Liver (tissue), 9 donors: ENCODE results near the gene GTF2IRD1. TPM values are rescaled to one million over a fixed set of nuclear protein-coding genes. Genes with fewer than 3 reads are reported as not detected.

Experiments used
- DNase-seq: peaks from one replicate; pipeline ENCODE4 v3.0.0-alpha.2; 2017; ENCODE audit warnings: low spot score
- H3K27ac ChIP-seq, 2 donors: one replicate each; pipeline ENCODE4 v1.7.0; 2013; ENCODE audit warnings: inconsistent platforms in 2 of 2, low read length in 2 of 2, control low read depth in 1 of 2, low read depth in 1 of 2, mild to moderate bottlenecking in 1 of 2
- H3K27me3 ChIP-seq, 4 donors: one replicate each; pipeline versions ENCODE4 v1.6.1 to v1.7.0; 2013; ENCODE audit warnings: low read length in 3 of 4, inconsistent platforms in 1 of 4, mild to moderate bottlenecking in 1 of 4, moderate library complexity in 1 of 4; ENCODE audit not compliant: control insufficient read depth in 4 of 4, insufficient read depth in 4 of 4
- H3K36me3 ChIP-seq, 4 donors: one replicate each; pipeline versions ENCODE4 v1.6.1 to v1.7.0; 2013; ENCODE audit warnings: low read length in 3 of 4, mild to moderate bottlenecking in 3 of 4, low read depth in 1 of 4, moderate library complexity in 1 of 4; ENCODE audit not compliant: control insufficient read depth in 4 of 4, insufficient read depth in 3 of 4
- H3K4me1 ChIP-seq, 4 donors: one replicate each; pipeline versions ENCODE4 v1.6.1 to v1.7.0; 2013; ENCODE audit warnings: low read length in 3 of 4, mild to moderate bottlenecking in 3 of 4, moderate library complexity in 1 of 4; ENCODE audit not compliant: control insufficient read depth in 4 of 4, insufficient read depth in 4 of 4
- H3K4me3 ChIP-seq, 3 donors: one replicate each; pipeline versions ENCODE4 v1.6.1 to v1.7.0; 2013; ENCODE audit warnings: low read length in 3 of 3, control low read depth in 1 of 3, low read depth in 1 of 3, mild to moderate bottlenecking in 1 of 3
- H3K9ac ChIP-seq, 2 donors: one replicate each; pipeline ENCODE4 v1.7.0; 2013; ENCODE audit warnings: low read length in 2 of 2, mild to moderate bottlenecking in 2 of 2, moderate library complexity in 2 of 2, control low read depth in 1 of 2, low read depth in 1 of 2
- H3K9me3 ChIP-seq, 4 donors: one replicate each; pipeline versions ENCODE4 v1.6.1 to v1.7.0; 2013; ENCODE audit warnings: low read length in 3 of 4; ENCODE audit not compliant: control insufficient read depth in 4 of 4
- CTCF ChIP-seq: fragments of 150-350 bp; IDR thresholded peaks from 2 replicates; pipeline ENCODE4 v1.5.1; 2017; ENCODE audit warnings: improper control_type of control experiment, low read depth, low read length; ENCODE audit not compliant: missing input control
- EGR1 ChIP-seq, 2 donors: IDR thresholded peaks; 2 replicates each; pipeline ENCODE4 v1.6.1; 2016 to 2018; ENCODE audit warnings: antibody characterized with exemption in 2 of 2, low read depth in 2 of 2
- GABPA ChIP-seq, 2 donors: IDR thresholded peaks in 1 of 2; conservative IDR thresholded peaks in 1 of 2; 2 replicates each; pipeline ENCODE4 v1.6.1; 2016; ENCODE audit warnings: antibody characterized with exemption in 2 of 2, mild to moderate bottlenecking in 1 of 2, moderate library complexity in 1 of 2
- JUND ChIP-seq, 2 donors: IDR thresholded peaks; 2 replicates each; pipeline ENCODE4 v1.6.1; 2016; ENCODE audit warnings: antibody characterized with exemption in 2 of 2
- RAD21 ChIP-seq, 2 donors: IDR thresholded peaks; 2 replicates each; pipeline ENCODE4 v1.6.1; 2016; ENCODE audit warnings: antibody characterized with exemption in 2 of 2, mild to moderate bottlenecking in 2 of 2
- RXRA ChIP-seq, 2 donors: IDR thresholded peaks; 2 replicates each; pipeline ENCODE4 v1.6.1; 2017 to 2018; ENCODE audit warnings: antibody characterized with exemption in 2 of 2, mild to moderate bottlenecking in 1 of 2
- YY1 ChIP-seq: IDR thresholded peaks from 2 replicates; pipeline ENCODE4 v1.6.1; 2016; ENCODE audit warnings: antibody characterized with exemption, mild to moderate bottlenecking
- ZBTB33 ChIP-seq: IDR thresholded peaks from 2 replicates; pipeline ENCODE4 v1.6.1; 2016; ENCODE audit warnings: antibody characterized with exemption
- WGBS: extraction: QIAGEN DNeasy Blood & Tissue Kit; methylation state at CpG from one replicate; pipeline ENCODE4 v1.1.7; 2013; 5-methylcytosine and 5-hydroxymethylcytosine counted together
- polyA plus RNA-seq, 2 donors: library from polyadenylated mRNA; stranded (reverse) in 1 of 2; unstranded in 1 of 2; fragments of 200-250 nt in 1 of 2; fragments of >200 nt in 1 of 2; fragmentation: Nextera tagmentation in 1 of 2; extraction: Ambion mirVana in 1 of 2; gene quantifications; one replicate each; pipeline versions ENCODE4 v1.2.1 to v1.2.3, GENCODE V29; 2013 to 2015
- total RNA-seq, 2 donors: library from RNA; depleted of rRNA; stranded (reverse); fragments of >200 nt; gene quantifications; one replicate each; pipeline ENCODE4 v1.2.3, GENCODE V29; 2014
- TF ChIP-seq, protein P1 (sequence below): IDR thresholded peaks from 2 replicates; pipeline ENCODE4 v1.6.1; 2016; ENCODE audit warnings: antibody characterized with exemption
- donor health status: healthy.
- donor health status: healthy.
- donor health status: healthy.
- donor health status: healthy.
- donor health status: healthy.

GTF2IRD1 gene
- total and polyA plus RNA-seq, 4 donors = 2.0 to 7.4 (median 3.3) TPM

- no peak for TF ChIP-seq RAD21 (IDR thresholded peaks at IDR 0.05)
- no peak for TF ChIP-seq JUND (IDR thresholded peaks at IDR 0.05)
- TF ChIP-seq GABPA (IDR thresholded peaks at IDR 0.05 in 1 of 2, conservative IDR thresholded peaks at IDR 0.05 in 1 of 2) = no peak
- no peak for TF ChIP-seq EGR1 (IDR thresholded peaks at IDR 0.05; ENCODE audit: low read depth in 2 of 2)
- TF ChIP-seq RXRA (IDR thresholded peaks at IDR 0.05) = no peak
- TF ChIP-seq YY1 = no peak
- TF ChIP-seq CTCF = no peak
- no peak for DNase-seq
- Histone ChIP-seq H3K4me1 (peaks cover 4 to 20% (median 13%) of the 10 kb centered on the region in 4 donors), H3K9me3 (no peaks in the 10 kb centered on the region), H3K4me3 (no peak overlapping the region), H3K27ac (no peak overlapping the region), H3K36me3 (no peaks in the 10 kb centered on the region), H3K9ac (no peak overlapping the region), H3K27me3 (no peaks in the 10 kb centered on the region)
- 96% methylated on average over 8 of the region's 8 CpGs for WGBS
Measured at GRCh38 chr7:74583630-74584029, 129.9 kb downstream of the GTF2IRD1 start.

DNA sequence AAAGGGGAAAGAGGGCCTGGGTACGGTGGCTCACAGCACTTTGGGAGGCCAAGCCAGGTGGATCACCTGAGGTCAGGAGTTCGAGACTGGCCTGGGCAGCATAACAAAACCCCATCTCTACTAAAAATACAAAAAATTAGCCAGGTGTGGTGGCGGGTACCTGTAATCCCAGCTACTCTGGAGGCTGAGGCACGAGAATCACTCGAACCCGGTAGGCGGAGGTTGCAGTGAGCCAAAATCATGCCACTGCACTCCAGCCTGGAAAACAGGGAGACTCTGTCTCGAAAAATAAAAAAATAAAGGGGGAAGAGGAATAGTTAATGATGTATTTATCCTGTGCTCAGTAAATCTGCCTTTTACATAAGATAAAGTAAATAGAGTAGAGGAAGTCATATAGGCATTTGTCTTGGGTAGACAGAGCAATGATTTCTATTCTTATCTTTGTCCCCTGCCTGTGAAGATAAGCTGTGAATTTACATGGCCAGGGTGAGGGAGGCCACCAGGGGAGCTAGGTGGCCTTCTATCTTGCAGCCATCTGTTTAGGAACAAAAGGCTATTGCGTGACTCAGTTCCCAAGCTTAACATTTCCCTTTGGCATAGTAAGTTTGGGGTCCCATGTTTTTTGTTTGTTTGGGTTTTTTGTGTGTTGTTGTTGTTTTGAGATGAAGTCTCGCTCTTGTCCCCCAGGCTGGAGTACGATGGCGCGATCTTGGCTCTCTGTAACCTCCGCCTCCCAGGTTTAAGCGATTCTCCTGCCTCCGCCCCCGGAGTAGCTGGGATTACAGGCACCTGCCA, 130.7 kb downstream of the GTF2IRD1 start:
- H3K27me3 ChIP-seq = no peaks in the 10 kb centered on the region
- H3K27ac ChIP-seq = no peak overlapping the region
- no peaks in the 10 kb centered on the region for H3K9me3 ChIP-seq
- 95% methylated on average over 17 of the region's 17 CpGs for whole genome bisulfite sequencing
- no peaks in the 10 kb centered on the region for H3K36me3 ChIP-seq
- H3K4me1 ChIP-seq = peaks cover 4 to 19% (median 12%) of the 10 kb centered on the region in 4 donors
- H3K9ac ChIP-seq = no peak overlapping the region
- DNase-seq = no peak
- no peak overlapping the region for H3K4me3 ChIP-seq
- no peak for TF ChIP-seq ZBTB33
- peak in 1 of 2 donors; percentile 14 for TF ChIP-seq RAD21 (IDR thresholded peaks at IDR 0.05)

- no peak for DNase-seq
- Histone ChIP-seq H3K4me1 (peaks cover 0 to 10% (median 3%) of the 10 kb centered on the region in 4 donors), H3K9me3 (no peaks in the 10 kb centered on the region), H3K4me3 (no peak overlapping the region), H3K36me3 (peaks cover 0 to under 1% (median 0%) of the 10 kb centered on the region in 4 donors), H3K9ac (no peak overlapping the region), H3K27me3 (no peaks in the 10 kb centered on the region), H3K27ac (no peak overlapping the region)
- TF ChIP-seq, protein P1, sequence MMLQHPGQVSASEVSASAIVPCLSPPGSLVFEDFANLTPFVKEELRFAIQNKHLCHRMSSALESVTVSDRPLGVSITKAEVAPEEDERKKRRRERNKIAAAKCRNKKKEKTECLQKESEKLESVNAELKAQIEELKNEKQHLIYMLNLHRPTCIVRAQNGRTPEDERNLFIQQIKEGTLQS = no peak
- no peak for TF ChIP-seq ZBTB33
- TF ChIP-seq JUND (IDR thresholded peaks at IDR 0.05) = no peak
Measured at GRCh38 chr7:74585844-74586243, 132.1 kb downstream of the GTF2IRD1 start.
